Measurements from ENCODE around the gene TGFA. TPM values are rescaled to one million over a fixed set of nuclear protein-coding genes. Genes with fewer than 3 reads are reported as not detected.

Gene TGFA
- total and polyA plus RNA-seq, 12 donors, result 0.17 to 3.4 (median 1.2) TPM

- no peak for ATAC-seq
- DNase-seq, result no peak
- intact Hi-C loops (cut with DNase I), result loop anchor here in 2 of 10 donors (5.0 to 10.0 kb wide), 2 partner anchors 205 to 208 kb away; no protein-coding TSS in a partner anchor
- no peak overlapping the region for H3K4me3 ChIP-seq
- peaks cover 0 to 29% (median 14%) of the 10 kb centered on the region in 9 donors for H3K4me1 ChIP-seq
- no peak overlapping the region for H3K27ac ChIP-seq
- H3K9me3 ChIP-seq, result no peaks in the 10 kb centered on the region
- no peak for TF ChIP-seq CTCF (IDR thresholded peaks at IDR 0.05)
- peaks cover 6 to 58% (median 48%) of the 10 kb centered on the region in 7 donors for H3K27me3 ChIP-seq
- WGBS, 2 donors, result 82 to 89% methylated on average over 7 of the region's 7 CpGs
- H3K36me3 ChIP-seq, result no peaks in the 10 kb centered on the region
These were observed 3.7 kb downstream of the TGFA start for GRCh38 chr2:70549962-70550361.

- 90 to 94% methylated on average over 12 of the region's 12 CpGs for WGBS, 2 donors
- Histone ChIP-seq H3K4me3 (no peak overlapping the region), H3K4me1 (peaks cover 0 to 23% (median 14%) of the 10 kb centered on the region in 9 donors), H3K9me3 (no peaks in the 10 kb centered on the region), H3K27ac (no peak overlapping the region), H3K27me3 (peaks cover 6 to 51% (median 43%) of the 10 kb centered on the region in 7 donors), H3K36me3 (no peaks in the 10 kb centered on the region)
- intact Hi-C loops (cut with DNase I), result no loop called here
- ATAC-seq (no peak), DNase-seq (no peak)
- TF ChIP-seq CTCF (IDR thresholded peaks at IDR 0.05), result no peak
These were observed 4.4 kb downstream of the TGFA start for GRCh38 chr2:70549064-70549710.

- Histone ChIP-seq H3K36me3 (no peaks in the 10 kb centered on the region), H3K27ac (no peak overlapping the region), H3K4me3 (no peak overlapping the region), H3K9me3 (no peaks in the 10 kb centered on the region), H3K27me3 (peaks cover 3 to 43% (median 34%) of the 10 kb centered on the region in 7 donors), H3K4me1 (peaks cover 0 to 14% (median 8%) of the 10 kb centered on the region in 9 donors)
- DNase-seq (no peak), ATAC-seq (no peak)
- intact Hi-C loops (cut with DNase I), result no loop called here
- 74% methylated on average over 6 of the region's 6 CpGs for WGBS, 2 donors
- no peak for TF ChIP-seq CTCF (IDR thresholded peaks at IDR 0.05)
These were observed 5.4 kb downstream of the TGFA start for GRCh38 chr2:70548233-70548632.

- ATAC-seq (no peak), DNase-seq (no peak)
- Histone ChIP-seq H3K36me3 (no peaks in the 10 kb centered on the region), H3K4me1 (peaks cover 0 to under 1% (median 0%) of the 10 kb centered on the region in 9 donors), H3K4me3 (no peak overlapping the region), H3K9me3 (no peaks in the 10 kb centered on the region), H3K27me3 (peaks cover 0 to 32% (median 20%) of the 10 kb centered on the region in 7 donors), H3K27ac (no peak overlapping the region)
- intact Hi-C loops (cut with DNase I), result no loop called here
- WGBS, 2 donors, result 62 to 81% methylated on average over 3 of the region's 3 CpGs
- TF ChIP-seq CTCF (IDR thresholded peaks at IDR 0.05), result no peak
These were observed 6.7 kb downstream of the TGFA start for GRCh38 chr2:70546885-70547284.

Measured in heart right ventricle (tissue), 16 donors.